ENCODE results near the gene IFNG.
"Not testable (repeated sequence)": the region's sequence is repeated elsewhere in the genome, so short reads cannot be mapped to it uniquely, and the experiment has no call there.

IFNG gene

GRCh38 chr12:68159681-68160304 is at the start of gene IFNG:
IFNG (minus strand) TSS chr12:68159740; CDS start chr12:68159615, 125 bp downstream.
- no peak for DNase-seq (ENCODE audit: low spot score)

DNA sequence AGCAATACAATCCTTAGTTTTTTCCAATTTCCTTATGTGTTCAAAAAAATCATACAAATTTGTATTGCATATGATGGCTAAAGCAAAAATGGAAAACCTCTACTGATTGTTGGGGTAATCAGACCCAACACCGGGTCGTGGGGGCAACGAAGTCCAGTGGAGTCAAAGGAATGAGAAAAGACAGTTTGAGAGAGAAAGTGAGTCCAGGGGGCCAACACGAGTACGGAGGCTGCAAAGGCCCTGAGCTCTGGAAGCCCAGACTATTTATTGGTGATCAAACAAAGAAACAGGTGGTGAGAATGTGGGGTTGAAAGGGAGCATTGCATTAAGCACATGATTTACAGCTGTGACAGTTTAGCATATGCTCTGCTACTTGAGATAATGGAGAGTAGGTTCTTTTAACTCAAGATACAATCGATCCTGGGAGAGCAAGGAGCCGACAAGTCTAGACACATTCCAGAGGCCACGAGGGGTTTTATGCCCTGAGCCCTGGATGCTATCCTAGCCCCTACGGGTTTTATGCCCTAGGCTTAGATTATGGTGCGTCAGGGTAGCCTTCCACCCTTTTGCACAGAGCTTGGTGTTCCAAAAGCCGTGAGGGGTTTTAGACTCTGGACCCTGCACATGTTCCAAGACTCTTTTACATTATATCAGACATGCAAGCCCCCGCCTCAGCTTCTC is 49.6 kb upstream of the IFNG start:
- DNase-seq (ENCODE audit: low spot score) = not testable (repeated sequence)

- DNase-seq (ENCODE audit: low spot score) = no peak
Observed at GRCh38 chr12:68207276-68207675, 47.7 kb upstream of the IFNG start.

- no peak for DNase-seq (ENCODE audit: low spot score)
Observed at GRCh38 chr12:68206446-68206845, 46.9 kb upstream of the IFNG start.

GRCh38 chr12:68203460-68203875 is 43.9 kb upstream of the IFNG start:
- no peak for DNase-seq (ENCODE audit: low spot score)

DNA sequence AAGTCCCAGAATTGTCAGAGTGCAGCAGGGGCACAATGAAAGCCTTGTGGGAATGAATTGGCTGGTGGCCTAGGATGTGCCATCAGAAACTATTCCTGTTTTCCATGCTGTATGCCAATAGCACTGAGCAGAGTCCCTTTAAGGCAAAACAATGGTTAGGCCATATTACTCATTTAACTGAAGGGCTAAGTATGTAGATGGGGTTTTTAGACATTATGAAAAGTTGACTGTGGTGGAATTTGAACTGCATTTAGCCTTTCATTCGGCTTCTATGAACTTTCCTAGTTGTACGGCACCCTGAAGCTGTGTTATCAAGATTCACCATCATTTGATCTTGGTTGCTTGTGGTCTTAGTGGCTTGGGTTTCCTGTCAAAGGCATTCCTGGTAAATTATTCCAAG is 41.3 kb upstream of the IFNG start:
- DNase-seq (ENCODE audit: low spot score) = no peak

GRCh38 chr12:68199127-68199526 is 39.6 kb upstream of the IFNG start:
- no peak for DNase-seq (ENCODE audit: low spot score)

- DNase-seq (ENCODE audit: low spot score) = no peak
Observed at GRCh38 chr12:68198507-68199086, 39.1 kb upstream of the IFNG start.

GRCh38 chr12:68190301-68190700 is 30.8 kb upstream of the IFNG start:
- no peak for DNase-seq (ENCODE audit: low spot score)

- DNase-seq (ENCODE audit: low spot score) = no peak
Observed at GRCh38 chr12:68189821-68190242, 30.3 kb upstream of the IFNG start.

- no peak for DNase-seq (ENCODE audit: low spot score)
Observed at GRCh38 chr12:68185598-68185997, 26.1 kb upstream of the IFNG start.

DNA sequence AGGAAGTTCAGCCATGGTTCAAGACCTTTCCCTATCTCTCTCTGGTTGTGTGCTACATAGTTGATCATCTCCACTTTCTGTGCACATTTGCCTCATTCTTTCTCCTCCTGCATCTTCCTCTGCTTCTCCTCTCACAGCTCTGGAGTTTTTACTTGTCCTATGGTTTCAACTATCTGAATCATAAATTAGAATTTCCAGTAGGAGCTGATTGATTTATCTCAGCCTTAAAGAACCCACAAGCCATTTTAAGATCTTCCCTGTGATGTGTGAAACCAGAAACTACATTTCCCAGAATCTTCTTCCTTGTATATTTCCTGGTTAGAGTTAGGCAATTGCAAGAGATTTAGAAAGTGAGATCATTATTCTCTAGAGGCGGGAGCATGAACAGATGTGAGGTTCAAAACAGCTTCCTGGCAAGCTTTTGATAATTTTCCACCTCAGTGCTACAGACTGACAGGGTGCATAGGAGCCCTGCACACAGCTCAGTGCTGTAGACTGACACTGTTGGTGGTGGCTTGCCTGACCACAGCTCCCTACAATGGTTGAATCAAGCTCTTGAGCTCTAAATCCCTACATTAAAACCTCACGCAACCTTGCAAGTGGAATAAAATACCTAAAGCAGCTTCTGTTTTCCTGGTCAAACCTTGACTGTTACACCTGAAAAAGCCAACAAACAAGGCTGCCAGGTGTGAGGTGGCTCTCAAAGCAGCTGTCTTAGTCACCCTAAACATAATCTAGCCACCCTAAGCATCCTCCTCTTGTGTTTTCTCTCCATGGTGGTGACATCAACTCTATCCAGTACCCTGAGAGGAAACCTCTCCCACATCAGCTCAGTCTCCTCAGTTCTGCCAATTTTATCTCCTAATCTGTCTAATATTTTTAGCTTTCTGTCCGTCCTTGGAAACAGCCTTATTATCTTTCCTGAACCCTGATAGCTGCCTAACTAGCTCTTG is 21.5 kb upstream of the IFNG start:
- DNase-seq (ENCODE audit: low spot score) = no peak

DNA sequence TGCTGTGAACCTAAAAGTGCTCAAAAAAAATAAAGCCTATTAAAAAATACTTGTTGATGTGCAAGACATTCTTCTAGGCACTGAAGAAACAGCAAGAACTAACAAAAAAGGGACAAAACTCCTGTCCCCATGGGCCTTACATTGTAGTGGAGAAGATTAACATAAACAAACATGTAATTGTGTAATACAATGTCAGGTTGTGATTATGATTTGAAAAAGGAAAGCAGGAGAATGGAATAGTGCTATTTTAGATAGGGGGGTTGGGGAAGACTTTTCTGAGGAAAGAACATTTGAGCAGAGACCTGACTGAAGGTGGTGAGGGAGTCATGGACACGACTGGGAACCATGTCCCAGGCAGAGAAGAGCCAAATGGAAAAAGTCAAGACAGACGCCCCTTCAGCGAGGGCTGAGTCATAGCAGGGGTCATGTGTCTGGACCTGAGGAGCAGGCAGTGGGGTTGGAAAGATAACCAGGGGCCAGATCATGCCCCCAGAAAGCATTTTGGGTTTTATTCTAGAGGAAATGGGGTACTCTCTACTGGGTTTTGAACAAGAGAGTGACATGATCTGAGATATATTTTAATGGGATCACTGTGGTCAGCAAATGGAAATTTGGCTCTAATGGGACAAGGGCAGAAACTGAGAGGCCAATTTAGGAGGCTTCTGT is 19.4 kb upstream of the IFNG start:
- DNase-seq (ENCODE audit: low spot score) = no peak

DNA sequence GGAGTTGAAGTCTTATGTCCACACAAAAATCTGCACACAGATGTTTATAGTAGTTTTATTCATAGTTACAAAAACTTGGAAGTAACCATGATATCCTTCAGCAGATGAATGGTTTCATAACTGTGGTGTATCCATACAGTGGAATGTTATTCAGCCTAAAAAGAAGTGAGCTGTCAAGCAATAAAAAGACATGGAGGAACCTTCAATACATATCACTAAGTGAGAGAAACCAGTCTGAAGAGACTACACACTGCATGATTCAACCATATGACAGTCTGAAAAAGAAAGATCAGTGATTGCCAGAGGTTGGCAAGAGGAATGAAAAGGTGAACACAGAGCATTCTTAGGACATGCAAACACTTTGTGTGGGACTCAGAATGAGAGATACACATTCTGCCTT is 18.6 kb upstream of the IFNG start:
- no peak for DNase-seq (ENCODE audit: low spot score)

- DNase-seq (ENCODE audit: low spot score) = no peak
Observed at GRCh38 chr12:68177562-68177961, 18.0 kb upstream of the IFNG start.

- DNase-seq (ENCODE audit: low spot score) = no peak
Observed at GRCh38 chr12:68176257-68176656, 16.7 kb upstream of the IFNG start.

- no peak for DNase-seq (ENCODE audit: low spot score)
Observed at GRCh38 chr12:68175557-68176061, 16.1 kb upstream of the IFNG start.

DNA sequence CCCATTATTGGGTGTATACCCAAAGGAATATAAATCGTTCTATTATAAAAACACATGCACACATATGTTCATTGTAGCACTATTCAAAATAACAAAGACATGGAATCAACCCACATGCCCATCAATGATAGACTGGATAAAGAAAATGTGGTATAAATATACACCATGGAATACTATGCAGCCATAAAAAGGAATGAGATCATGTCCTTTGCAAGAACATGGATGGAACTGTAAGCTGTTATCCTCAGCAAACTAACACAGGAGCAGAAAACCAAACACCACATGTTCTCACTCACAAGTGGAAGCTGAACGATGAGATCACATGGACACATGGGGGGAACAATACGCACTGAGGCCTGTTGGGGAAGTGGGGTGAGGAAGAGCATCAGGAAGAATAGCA is 15.2 kb upstream of the IFNG start:
- not testable (repeated sequence) for DNase-seq (ENCODE audit: low spot score)

DNA sequence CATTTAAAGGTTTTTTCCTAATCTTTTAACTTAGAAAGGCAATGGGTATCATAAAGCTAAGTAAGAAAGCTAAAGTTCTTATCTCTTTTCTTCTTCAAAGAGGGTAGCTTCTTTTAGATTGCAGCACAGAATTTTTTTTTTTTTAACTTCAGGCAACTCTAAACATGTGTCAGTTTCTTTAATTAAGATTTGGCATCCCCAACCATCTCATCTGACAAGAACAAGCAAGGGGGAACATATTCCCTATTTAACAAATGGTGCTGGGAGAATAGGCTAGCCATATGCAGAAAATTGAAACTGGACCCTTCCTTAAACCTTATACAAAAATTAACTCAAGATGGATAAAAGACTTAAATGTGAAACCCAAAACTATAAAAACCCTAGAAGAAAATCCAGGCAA is 14.3 kb upstream of the IFNG start:
- DNase-seq (ENCODE audit: low spot score) = no peak

GRCh38 chr12:68170726-68171125 is 11.2 kb upstream of the IFNG start:
- DNase-seq (ENCODE audit: low spot score) = no peak

DNA sequence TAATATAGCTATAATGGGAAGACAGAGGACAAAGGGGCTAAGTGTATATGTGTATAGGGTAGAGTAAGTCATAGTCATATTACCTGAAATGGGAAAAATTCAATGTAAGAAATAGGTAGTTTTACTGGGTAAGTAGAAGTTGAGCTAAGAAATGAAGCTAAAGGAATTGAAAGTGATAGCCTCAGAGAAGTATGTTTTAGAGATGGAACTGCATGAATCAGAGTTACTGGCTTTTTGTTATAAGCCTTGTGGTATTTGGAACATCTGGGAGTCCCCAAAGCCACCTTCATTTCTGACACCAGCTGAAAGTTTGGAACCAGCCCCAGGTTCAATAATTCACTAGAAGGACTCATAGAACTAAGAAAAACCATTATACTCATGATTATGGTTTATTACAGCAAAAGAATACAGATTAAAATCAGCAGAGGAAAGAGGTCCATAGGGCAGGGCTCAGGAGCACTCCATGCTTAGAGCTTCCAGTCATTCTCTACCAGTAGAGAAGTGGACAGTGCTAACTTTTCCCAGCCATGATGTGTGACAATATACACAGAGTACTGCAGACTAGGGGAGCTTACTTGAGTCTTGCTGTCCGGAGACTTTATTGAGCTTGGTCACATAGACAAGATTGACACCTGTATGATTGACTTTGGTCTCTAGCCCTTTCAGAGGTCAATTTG is 9.8 kb upstream of the IFNG start:
- no peak for DNase-seq (ENCODE audit: low spot score)
